GM18505 (cell line): ENCODE data around the gene OR6P1.

Experiments
- ATAC-seq: cut with Tn5 transposase; IDR thresholded peaks from one replicate; pipeline ENCODE4 v1.9.1; 2021; ENCODE audit not compliant: unreplicated experiment
- POLR2A ChIP-seq: IDR thresholded peaks from 4 replicates; pipeline ENCODE4 v1.6.1; 2011; ENCODE audit warnings: borderline replicate concordance; ENCODE audit not compliant: insufficient read depth, insufficient read length; ENCODE audit errors: extremely low read depth

Gene OR6P1, protein sequence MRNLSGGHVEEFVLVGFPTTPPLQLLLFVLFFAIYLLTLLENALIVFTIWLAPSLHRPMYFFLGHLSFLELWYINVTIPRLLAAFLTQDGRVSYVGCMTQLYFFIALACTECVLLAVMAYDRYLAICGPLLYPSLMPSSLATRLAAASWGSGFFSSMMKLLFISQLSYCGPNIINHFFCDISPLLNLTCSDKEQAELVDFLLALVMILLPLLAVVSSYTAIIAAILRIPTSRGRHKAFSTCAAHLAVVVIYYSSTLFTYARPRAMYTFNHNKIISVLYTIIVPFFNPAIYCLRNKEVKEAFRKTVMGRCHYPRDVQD

DNA sequence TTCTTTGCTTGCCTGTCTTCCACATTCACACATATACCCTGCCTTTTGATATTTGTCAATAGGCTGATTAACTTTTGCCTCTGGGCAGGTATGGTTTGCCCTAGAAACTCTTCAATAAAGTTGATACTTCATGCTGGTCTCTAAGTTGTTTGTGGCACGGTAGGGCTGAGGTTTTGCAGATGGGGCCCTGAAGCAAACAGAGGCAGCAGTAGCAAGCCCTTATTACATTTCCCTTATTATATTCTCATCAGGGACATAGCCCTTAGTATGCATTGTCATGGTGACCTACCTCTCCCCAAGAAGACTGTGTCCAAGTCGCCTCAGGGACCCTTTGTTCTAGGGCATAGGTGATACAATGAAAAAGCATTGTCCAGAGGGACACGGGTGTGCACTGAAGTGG lies at the start of gene OR6P1:
Gene OR6P1 (minus strand): TSS at position 101 of the 400 bp plus-strand sequence. CDS start 6,976 bp downstream, outside the sequence.
- TF ChIP-seq POLR2A = no peak
- ATAC-seq = no peak

DNA sequence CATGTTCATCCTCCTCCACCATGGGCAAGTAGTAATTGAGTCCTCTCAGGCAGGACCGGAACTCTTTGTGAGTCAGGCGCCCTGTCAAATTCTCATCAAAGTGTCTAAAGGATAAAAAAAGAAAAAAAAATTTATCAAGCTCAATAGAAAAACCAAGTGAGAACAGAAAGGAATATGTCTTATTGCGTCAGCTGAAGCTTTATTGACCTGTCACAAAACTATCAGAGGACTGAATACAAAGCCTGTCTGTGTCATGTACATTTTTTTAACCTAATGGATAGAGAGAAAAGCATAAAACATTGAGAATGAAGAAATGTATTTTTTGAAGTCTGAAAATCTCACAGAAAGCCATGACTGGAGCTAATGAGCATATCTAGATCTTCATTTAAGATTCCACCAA lies 43.4 kb upstream of the OR6P1 start:
- TF ChIP-seq POLR2A = no peak

DNA sequence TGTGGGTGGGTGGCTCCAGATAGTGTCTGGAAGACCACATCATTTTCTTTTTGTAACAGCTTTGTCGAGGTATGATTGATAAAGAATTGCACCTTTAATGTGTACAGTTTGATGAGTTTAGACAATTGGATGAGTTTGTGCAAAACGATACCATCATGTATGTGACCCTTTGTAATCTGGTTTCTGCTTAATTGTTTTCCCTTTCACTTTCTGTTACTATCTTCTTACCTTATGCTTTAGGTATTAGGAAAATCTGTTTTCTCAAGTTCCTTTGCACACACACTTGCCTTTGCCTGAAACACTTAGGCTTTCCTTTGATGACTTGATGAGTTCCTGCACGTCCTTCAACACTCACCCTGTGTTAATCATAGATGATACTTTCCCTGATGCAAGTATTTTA lies 41.5 kb upstream of the OR6P1 start:
- ATAC-seq = no peak
- no peak for TF ChIP-seq POLR2A

More for the DNA sequence above, 43.4 kb upstream of the OR6P1 start:
- ATAC-seq = no peak

DNA sequence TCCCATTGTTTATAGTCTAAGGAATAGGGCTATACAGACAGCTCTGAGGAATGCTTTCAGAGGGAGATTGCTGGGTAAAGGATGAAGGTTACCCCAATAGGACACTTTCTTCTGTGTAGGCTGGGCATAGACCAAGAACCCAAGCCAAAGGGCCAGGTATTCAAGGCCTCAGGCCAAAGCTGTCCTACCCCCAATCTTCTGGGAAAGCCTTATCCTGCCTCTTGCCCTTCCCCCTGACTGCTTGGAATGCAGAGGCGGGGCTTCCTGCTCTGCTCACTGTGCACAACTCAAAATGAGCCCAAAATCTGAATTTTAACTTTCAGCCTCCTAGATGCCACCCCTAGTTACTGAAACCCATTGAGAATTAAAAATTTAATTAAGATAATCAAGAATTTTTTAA lies 36.9 kb upstream of the OR6P1 start:
- no peak for ATAC-seq
- TF ChIP-seq POLR2A = no peak

DNA sequence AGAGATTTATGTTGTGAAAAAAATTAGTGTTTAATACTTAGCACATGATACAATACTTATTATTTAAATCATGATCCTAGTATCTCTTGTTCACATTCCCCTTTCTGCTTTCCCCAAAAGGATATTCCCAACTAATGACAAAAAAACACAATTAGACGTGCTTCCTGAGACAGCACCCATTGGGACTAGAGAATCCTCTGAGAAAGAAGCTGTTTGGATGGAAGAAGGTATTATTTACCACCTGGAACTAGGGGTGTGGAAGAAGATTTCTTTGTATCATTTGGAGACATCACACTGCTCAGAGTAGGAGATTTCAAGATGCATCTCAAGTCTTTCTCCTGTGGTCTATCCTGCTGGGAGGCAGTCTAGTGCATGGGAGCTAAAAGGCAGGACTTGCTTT lies 34.6 kb upstream of the OR6P1 start, which contains the start of gene OR10Z1:
Gene OR10Z1 (plus strand): TSS at position 301 of the 400 bp plus-strand sequence. CDS start 1,171 bp downstream, outside the sequence.
- no peak for ATAC-seq
- no peak for TF ChIP-seq POLR2A

DNA sequence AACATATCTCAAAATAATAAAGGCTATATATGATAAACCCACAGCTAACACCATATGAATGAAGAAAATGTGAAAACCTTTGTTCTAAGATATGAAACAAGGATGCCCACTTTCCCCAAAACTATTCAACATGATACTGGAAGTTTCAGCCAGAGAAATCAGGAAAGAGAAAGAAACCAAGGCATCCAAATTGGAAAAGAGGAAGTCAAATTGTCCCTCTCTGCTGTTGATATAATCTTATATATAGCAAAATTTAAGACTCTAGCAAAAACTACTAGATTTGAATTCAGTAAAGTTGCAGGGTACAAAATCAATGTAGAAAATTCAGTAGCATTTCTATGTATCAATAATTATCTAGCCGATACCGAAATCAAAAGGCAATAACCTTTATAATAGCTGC lies 30.4 kb upstream of the OR6P1 start:
- TF ChIP-seq POLR2A = no peak
- ATAC-seq = no peak

DNA sequence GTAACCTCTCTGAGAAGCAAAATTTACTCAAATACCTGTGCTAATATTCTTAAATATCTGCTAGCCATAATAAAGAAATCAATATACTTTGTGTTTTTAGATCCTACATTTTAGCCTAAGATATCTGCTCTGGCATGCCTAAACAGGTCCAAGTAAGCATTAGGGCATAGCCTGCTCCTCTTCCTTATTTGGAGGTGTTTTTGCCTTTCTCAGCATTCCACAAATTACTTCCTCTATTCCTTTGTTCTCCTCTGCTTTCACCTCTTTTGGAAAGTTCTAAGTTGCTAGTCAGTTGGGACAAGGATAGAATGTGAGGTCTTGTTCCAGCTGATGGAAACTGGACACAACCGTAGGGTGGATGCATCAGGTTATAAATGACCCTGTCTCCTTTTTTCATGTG lies 16.6 kb upstream of the OR6P1 start:
- ATAC-seq = no peak
- no peak for TF ChIP-seq POLR2A

DNA sequence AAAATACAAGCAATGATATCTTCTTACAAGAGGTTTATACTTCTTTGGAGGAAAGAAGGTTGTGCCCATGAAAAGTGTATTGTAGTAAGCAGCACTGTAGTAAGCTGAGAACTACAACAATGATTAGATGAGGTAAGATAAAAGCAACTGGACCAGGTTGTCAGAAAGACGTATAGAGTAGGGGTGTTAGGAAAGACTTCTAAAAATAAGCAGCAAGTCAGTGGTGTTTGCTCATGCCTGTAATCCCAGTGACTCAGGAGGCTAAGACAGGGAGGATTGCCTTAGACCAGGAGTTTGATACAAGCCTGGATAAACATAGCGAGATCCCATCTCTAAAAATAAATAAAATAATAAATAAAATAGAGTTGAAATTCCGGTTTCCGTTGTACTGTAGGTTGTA lies 13.6 kb upstream of the OR6P1 start:
- TF ChIP-seq POLR2A = no peak

DNA sequence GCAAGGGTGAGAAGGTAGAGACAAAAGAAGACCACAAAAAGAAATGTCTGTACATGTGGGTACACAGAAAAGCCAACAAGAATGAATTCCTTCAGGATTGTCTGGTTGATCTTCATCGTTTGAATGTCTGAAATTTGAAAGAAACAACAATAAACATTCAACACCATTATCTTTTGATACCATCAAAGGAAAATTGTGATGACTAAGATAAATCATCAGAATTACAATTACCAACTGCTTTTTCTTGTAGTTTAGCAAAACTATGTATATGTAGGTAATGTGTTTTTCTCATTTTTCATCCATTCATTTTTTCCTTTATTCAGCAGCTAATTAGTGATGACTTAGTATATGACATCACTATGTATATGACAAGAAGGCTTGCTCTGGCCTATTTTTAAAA lies 9.4 kb upstream of the OR6P1 start, which contains the start of gene OR10X1:
Gene OR10X1 (minus strand): TSS at position 167 of the 400 bp plus-strand sequence. CDS start 0 bp downstream, at position 167.
- TF ChIP-seq POLR2A = no peak
- no peak for ATAC-seq

More for the DNA sequence above, 13.6 kb upstream of the OR6P1 start:
- no peak for ATAC-seq

DNA sequence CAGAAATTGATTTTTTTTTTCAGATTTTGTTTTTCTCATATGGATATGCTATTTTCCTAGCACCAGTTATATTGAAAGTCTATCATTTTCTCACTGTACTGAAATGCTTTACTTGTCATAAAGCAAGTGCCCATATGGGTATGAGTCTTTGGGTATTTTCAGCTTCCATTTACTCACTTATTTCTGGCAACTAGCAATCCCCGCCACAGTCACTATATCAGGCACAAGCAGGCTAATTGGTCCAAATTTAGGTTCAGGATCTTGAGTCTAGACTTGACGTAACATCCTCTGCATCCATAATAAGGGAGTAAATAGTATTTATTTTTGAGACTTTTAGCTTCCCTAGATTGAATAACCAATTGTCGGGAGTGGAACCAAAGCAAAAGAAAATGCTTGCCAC lies 7.2 kb upstream of the OR6P1 start:
- ATAC-seq = no peak

DNA sequence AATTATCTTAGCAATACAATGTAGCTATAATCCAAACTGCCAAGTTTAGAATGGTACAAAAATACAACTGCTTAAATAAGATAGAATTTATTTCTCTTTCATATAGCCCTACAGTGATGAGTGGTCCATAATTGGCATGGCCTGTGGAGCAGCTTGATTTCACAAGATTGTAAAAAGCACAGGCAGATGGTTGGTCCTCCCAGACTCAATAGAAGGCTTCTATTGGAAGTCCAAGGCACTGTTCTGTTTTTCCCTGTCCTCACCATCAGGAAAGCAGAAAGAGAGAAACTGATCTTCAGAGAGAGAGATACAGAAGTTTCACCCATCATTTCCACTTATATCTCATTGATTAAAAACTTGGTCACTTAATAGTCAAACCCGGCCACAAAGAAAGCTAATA lies 1.8 kb upstream of the OR6P1 start:
- TF ChIP-seq POLR2A = no peak
- ATAC-seq = no peak

More for the DNA sequence above, 7.2 kb upstream of the OR6P1 start:
- TF ChIP-seq POLR2A = no peak

DNA sequence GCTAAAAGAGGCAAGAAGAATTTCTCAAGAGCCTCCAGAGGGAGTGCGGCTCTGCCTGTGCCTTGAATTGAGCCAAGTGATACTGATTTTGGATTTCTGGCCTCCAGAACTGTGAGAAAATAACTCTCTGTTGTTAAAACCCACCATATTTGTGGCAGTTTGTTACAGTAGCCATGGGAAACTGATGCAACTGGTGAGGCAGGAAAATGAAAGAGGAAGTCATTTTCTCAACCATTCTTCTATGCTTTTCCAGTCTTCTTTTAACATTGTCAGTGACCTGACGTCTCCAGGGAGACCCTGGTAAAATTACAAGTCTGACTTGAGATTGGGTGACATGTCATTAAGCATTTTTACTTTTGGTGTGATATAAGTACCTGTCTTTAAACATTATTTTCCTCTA lies 5.8 kb downstream of the OR6P1 start:
- TF ChIP-seq POLR2A = no peak
- no peak for ATAC-seq

DNA sequence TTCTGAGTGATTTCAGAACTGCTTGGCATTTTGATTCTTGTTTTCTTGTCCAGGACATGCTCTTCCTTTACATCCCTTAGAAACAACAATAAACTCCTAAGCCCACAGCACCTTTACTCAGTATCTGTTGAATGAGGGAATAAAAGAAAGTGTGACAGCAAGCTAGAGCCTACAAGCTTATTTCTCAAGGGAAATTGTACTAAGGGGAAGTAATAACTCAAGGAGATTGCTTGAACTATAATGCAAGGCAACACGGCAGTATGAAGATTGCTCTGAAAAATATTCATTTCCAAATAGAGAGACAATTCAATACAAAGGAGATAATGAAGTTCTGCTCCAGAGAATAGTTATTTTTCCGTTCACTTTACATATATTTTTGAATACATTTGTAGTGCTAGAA lies 6.5 kb downstream of the OR6P1 start:
- no peak for ATAC-seq

DNA sequence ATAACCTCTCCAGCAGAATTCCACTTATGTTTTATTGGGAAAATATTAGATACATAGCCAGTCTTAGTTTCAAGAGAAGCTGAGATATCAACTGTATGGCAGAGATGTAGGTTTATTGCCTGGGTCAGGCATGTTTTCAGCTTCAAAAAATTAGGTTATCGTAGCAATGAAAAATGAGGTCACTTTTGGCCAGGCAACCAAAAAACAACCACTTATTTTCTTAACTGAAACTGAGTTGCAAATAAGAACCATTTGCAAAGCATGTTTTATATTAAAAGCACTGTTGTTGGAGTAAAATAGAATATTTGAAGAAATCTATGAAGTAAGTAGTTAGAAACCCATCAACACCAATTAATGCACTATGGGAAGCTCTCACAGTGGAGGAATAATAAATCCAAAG lies 10.7 kb downstream of the OR6P1 start:
- no peak for ATAC-seq
- TF ChIP-seq POLR2A = no peak

More for the DNA sequence above, 6.5 kb downstream of the OR6P1 start:
- TF ChIP-seq POLR2A = no peak
